ENCODE measurements around the gene CSPG5.

GRCh38 chr3:47612879-47613278 lies 34.2 kb upstream of the CSPG5 start:
- TF ChIP-seq, protein P1, sequence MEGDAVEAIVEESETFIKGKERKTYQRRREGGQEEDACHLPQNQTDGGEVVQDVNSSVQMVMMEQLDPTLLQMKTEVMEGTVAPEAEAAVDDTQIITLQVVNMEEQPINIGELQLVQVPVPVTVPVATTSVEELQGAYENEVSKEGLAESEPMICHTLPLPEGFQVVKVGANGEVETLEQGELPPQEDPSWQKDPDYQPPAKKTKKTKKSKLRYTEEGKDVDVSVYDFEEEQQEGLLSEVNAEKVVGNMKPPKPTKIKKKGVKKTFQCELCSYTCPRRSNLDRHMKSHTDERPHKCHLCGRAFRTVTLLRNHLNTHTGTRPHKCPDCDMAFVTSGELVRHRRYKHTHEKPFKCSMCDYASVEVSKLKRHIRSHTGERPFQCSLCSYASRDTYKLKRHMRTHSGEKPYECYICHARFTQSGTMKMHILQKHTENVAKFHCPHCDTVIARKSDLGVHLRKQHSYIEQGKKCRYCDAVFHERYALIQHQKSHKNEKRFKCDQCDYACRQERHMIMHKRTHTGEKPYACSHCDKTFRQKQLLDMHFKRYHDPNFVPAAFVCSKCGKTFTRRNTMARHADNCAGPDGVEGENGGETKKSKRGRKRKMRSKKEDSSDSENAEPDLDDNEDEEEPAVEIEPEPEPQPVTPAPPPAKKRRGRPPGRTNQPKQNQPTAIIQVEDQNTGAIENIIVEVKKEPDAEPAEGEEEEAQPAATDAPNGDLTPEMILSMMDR (conservative IDR thresholded peaks at IDR 0.05 in 1 of 2, IDR thresholded peaks at IDR 0.05 in 1 of 2; ENCODE audit: extremely low read depth in 1 of 2, insufficient read depth in 1 of 2, low read depth in 1 of 2, low read length in 2 of 2), result no peak
- TF ChIP-seq EZH2 (IDR thresholded peaks at IDR 0.05; ENCODE audit: borderline replicate concordance, low read length), result no peak
